ENCODE measurements around the gene MRTFB.

MRTFB gene

GRCh38 chr16:14292051-14292825, 221.1 kb downstream of the MRTFB start:
- no peak for DNase-seq

- DNase-seq, result no peak
Measured at GRCh38 chr16:14296663-14297062, 225.5 kb downstream of the MRTFB start.

DNA sequence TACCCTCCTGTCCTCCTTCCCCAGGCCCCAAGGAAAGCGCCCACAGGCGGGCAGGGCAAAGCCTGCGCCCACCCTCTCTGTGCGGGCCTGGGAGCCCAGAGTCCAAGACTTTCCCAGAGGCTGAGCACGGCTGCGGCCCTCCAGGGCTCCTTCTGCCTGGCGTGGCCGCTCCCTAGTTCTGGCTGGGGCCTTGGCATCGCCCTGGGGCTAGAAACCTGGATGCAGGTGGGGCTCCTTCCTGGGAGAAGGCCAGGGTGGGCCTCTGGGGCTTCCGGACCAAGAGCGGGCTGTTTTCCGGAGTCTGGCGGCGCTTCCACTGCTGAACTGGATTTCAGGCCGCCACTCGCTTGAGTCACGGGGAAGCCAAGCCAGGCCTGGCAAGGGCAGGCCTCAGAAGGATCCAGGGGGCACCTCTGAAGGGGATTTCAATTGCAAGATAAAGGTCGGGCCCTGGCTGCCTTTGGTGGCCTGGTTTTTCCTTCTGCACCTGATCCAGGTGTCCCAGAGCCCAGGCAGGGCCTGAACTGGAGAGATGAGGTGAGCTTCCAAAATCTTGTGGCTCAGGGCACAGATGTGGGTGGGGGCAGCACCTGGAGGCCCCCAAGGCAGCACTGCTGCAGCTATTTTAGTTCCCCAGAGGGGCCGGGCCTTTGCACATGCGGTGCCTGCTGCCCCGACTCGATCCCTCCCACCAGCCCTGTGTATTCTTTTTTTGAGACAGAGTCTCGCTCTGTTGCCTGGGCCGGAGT, 227.4 kb downstream of the MRTFB start:
- DNase-seq, result no peak

DNA sequence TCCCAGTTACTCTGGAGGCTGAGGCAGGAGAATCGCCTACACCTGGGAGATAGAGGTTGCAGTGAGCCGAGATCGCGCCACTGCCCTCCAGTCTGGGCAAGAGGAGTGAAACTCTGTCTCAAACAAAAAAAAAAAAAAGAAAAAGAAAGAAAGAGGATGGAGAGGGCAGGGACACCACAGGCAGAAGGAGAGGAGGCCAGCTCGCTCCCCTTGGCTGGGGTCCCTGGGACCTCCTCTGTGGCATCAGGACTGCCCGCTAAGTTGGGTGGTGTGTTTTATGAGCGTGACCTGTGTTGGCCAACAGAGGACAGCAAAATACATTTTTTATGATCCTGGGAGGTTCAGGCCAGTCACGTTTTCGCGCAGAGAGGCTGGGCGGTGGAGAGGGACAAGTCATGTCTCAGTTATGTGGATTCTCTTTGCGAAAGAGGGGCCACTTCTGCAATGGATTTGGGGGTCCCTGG, 229.6 kb downstream of the MRTFB start:
- no peak for DNase-seq

GRCh38 chr16:14301169-14302030, 230.3 kb downstream of the MRTFB start:
- DNase-seq, result no peak

DNA sequence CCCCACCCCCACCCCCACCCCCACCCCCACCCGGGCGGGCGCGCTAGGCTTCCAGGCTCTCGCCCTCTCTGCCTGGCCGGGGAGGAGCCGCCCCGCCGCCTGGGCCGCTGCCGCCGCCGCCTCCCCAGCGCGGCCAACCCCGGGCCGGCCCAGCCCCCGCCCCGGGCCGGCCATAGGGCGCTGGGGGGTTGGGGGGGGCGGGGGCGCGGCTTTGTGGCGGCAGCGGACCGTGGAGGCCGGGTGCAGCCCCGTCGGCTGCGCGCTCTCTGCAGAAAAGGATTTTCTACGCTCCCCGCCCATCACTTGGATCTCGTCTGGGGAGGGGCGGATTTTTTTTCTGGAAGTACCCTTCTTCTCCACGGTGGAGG, 230.9 kb downstream of the MRTFB start:
- DNase-seq, result no peak

DNA sequence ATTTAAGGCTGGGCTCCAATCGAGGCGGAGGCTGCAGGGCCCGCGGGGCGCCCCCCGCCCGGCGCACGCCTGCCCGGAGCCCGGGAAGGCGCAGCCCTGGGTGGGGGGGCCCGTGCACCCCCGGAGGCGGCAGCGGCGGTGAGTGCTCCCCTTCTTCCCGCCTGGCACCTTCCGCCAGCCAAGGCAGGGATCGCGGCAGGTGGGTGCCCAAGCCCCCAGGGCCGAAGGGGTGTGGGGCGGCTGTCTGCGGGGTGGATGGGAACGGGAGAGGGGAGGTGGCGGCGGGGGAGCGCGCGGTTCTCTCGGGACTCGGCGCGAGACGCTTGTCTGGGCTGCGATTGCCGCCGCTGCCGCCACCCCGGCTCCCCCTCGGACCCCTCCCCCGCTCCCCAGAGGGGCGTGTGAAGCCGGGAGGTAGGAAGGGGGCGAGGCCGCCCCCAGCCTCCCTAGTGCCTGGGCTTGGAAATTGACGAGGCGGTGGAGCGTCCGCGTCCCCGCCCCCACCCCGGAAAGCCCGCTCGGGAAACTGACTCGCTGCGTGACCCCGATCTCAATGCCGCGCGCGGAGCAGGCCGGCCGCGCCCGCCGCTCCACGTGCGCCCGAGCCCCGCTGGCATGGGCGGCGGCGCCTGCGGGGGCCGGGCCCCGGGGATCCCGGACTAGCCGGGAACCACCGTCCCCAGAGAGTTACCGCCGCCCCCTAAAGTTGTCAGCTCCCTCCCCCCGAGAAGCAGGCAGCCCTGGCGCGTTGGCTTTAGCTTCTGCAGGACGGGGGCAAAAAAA, 231.5 kb downstream of the MRTFB start:
- no peak for DNase-seq

DNA sequence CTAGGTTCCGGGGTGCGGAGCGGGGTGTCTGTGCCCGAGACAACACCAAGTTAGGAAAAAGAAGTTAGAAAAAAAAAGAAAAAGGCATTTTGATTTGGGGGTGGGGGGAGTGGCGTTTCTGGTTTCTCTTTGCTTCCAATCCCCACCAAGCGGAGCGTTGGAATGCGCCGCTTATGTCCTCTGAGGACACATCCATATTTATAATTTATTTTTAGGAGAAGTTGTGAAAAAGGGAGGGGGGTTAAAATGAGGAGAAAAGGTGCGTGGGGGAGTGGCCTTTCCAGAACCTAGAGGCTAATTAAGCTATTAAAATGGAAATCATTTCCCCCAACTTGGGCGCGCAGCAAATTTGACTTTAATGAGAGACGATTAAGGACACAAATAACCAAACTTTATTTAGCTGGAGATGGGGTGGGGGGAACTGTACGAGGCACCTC, 232.1 kb downstream of the MRTFB start:
- no peak for DNase-seq

DNA sequence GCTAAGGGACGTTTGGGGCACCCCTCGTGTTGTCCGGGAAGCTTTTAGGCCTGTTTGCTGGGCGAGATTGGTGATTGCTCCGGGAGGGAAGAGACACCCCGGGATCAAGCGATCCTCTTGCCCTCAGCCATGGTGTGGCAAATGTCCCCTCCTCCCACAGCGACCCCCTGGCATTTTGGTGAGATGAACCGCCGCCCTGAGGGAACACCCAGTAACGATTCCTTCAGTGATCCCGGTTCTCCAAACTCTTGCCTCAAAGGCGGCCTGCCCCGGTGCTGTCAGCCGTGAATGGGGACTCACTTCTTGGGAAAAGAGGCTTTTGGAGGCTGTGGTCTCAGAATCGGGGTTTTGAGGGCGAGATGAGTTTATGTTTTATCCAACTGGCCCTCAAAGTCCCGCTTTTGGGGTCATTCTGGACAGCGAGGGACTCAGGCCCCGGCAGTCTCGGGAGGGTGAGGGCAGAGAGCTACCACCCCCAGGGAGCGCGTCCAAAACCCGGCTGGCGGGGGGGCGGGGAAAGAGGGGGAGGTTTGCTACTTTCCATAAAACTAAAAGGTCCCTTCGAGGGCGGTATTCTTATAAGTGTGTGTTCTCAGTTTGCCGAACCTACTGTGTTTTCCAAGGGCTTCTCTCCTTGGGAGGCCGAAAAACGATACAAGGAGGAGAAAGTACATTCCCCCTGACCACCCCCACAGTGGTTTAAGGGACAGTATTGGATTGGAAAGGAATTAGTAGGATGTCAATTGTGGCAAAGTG, 232.7 kb downstream of the MRTFB start:
- DNase-seq, result no peak

GRCh38 chr16:14304891-14305460, 233.9 kb downstream of the MRTFB start:
- no peak for DNase-seq

- no peak for DNase-seq
Measured at GRCh38 chr16:14306485-14307058, 235.5 kb downstream of the MRTFB start.

DNA sequence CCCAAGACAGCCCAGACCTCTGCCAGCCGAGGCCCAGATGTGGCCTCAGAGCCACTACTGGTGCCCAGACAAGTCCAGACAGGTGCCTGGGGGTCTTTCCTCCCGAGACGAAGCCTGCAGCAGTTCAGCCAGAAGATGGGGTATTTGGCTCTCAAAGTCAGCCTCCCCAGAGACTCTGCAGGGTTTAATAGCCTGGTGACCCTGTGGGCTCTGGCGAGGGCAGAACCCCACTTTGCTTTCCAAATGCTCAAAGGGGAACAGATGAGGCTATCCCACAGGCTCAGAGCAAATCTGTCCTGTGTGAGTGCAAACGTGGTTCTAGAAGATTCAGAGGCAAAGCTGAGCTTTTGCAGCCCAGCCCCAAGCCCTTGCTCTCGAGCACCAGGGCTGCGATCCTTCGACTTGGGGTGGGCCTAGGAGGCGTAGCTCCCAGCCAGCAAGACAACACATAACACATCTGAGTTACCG, 236.0 kb downstream of the MRTFB start:
- no peak for DNase-seq

GRCh38 chr16:14307527-14308367, 236.6 kb downstream of the MRTFB start:
- no peak for DNase-seq

- DNase-seq, result no peak
Measured at GRCh38 chr16:14308368-14308723, 237.2 kb downstream of the MRTFB start.

- DNase-seq, result no peak
Measured at GRCh38 chr16:14309001-14309886, 238.1 kb downstream of the MRTFB start.

GRCh38 chr16:14309906-14310305, 238.8 kb downstream of the MRTFB start:
- no peak for DNase-seq

DNA sequence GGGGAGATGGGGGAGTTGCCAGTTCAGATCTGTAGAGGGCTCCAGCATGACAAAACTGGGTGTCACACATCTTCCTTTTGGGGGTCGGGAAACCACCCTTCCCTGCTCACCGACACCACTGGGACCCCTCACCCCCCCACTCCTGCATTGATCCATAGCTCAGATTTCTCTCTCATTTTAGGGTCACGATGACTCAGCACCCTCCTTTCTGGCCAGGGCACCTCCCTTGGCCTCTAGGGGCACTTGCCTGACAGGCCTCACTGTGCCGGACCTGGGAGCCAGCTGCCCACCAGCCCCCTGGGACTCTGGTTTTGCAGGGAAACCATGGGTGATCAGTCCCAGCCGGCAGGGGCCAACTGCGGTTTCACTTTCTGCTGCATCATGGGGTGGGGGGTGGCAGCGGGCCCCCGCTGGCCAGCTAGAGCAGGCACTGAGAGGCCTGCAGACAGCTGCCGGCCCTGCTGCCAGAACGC, 239.4 kb downstream of the MRTFB start:
- DNase-seq, result no peak

DNA sequence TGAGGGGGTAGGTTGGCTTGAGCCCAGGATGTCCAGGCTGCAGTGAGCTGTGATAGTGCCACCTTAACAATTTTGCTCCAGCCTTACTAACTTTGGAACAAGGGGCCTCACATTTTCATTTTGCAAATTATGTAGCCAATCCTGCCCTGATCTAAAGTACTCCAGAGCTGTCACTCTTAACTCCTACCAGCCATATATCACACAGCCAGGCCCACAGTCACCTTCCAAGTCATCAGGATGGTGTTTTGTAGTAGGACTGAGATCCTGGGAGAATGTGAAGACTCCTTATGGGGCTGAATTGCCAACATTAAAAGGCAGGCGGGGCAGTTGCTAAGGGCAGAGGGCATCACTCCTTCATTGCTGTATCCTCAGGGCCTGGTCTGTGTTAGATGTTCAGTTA, 243.0 kb downstream of the MRTFB start:
- no peak for DNase-seq

Data from cerebellar nuclear complex (tissue), 1 donor.